GM12801 (cell line): ENCODE results near the gene PRKCB.

Experiments used
- CTCF ChIP-seq: IDR thresholded peaks from one replicate; pipeline ENCODE4 v1.5.1; 2011; ENCODE audit warnings: control low read depth; ENCODE audit not compliant: insufficient read length; ENCODE audit errors: extremely low read depth

Gene PRKCB

GRCh38 chr16:23953476-23953875 lies 117.7 kb downstream of the PRKCB start:
- TF ChIP-seq CTCF, result no peak

- no peak for TF ChIP-seq CTCF
Observed at GRCh38 chr16:23955088-23955487, 119.3 kb downstream of the PRKCB start.

GRCh38 chr16:23957287-23957686 lies 121.5 kb downstream of the PRKCB start:
- no peak for TF ChIP-seq CTCF

- TF ChIP-seq CTCF, result no peak
Observed at GRCh38 chr16:23959072-23959751, 123.4 kb downstream of the PRKCB start.

GRCh38 chr16:23959752-23960072 lies 123.9 kb downstream of the PRKCB start:
- no peak for TF ChIP-seq CTCF

GRCh38 chr16:23960081-23960885 lies 124.5 kb downstream of the PRKCB start:
- no peak for TF ChIP-seq CTCF

- TF ChIP-seq CTCF, result no peak
Observed at GRCh38 chr16:23962001-23962400, 126.2 kb downstream of the PRKCB start.
